OCI-LY1 (cell line): ENCODE results near the gene LTBP4.
"Not testable (repeated sequence)": the region's sequence is repeated elsewhere in the genome, so short reads cannot be mapped to it uniquely, and the experiment has no call there.

Source experiments
- H2AFZ ChIP-seq: fragments of 200-600 bp; sonication (generic), shearing (Covaris generic); 2 replicates; pipeline ENCODE4 v1.6.0; 2014; ENCODE audit warnings: antibody characterized with exemption, mild to moderate bottlenecking, low read length
- H3F3A ChIP-seq: fragments of 200-600 bp; sonication (generic), shearing (Covaris generic); 2 replicates; pipeline ENCODE4 v1.6.0; 2014; ENCODE audit warnings: mild to moderate bottlenecking, antibody characterized with exemption, low read length, moderate library complexity; ENCODE audit not compliant: insufficient read depth
- H3K27ac ChIP-seq: fragments of 200-600 bp; sonication (generic); 2 replicates; pipeline ENCODE4 v1.5.1; 2014; ENCODE audit warnings: low read length, mixed run types, mild to moderate bottlenecking, low read depth; ENCODE audit not compliant: poor library complexity, severe bottlenecking
- H3K27me3 ChIP-seq: fragments of 200-600 bp; sonication (generic); 2 replicates; pipeline ENCODE4 v1.6.0; 2014; ENCODE audit warnings: antibody characterized with exemption, mild to moderate bottlenecking, low read length, moderate library complexity; ENCODE audit not compliant: insufficient read depth
- H3K36me3 ChIP-seq: fragments of 200-600 bp; sonication (generic); 2 replicates; pipeline ENCODE4 v1.6.1; 2014; ENCODE audit warnings: mild to moderate bottlenecking, antibody characterized with exemption, low read length, moderate library complexity, mixed read lengths; ENCODE audit not compliant: insufficient read depth
- H3K4me1 ChIP-seq: fragments of 200-600 bp; sonication (generic); 2 replicates; pipeline ENCODE4 v1.5.1; 2014; ENCODE audit warnings: mild to moderate bottlenecking, low read length, moderate library complexity; ENCODE audit not compliant: insufficient read depth, severe bottlenecking
- H3K4me2 ChIP-seq: fragments of 200-600 bp; sonication (generic), shearing (Covaris generic); 2 replicates; pipeline ENCODE4 v1.6.1; 2014; ENCODE audit warnings: low read length
- H3K4me3 ChIP-seq: fragments of 200-600 bp; sonication (generic); 2 replicates; pipeline ENCODE4 v1.5.1; 2014; ENCODE audit warnings: low read length, low read depth, mild to moderate bottlenecking, mixed read lengths; ENCODE audit not compliant: poor library complexity, severe bottlenecking
- H3K79me2 ChIP-seq: fragments of 200-600 bp; shearing (Covaris generic); 2 replicates; pipeline ENCODE4 v1.6.1; 2016; ENCODE audit warnings: mixed run types, low read length, mixed read lengths; ENCODE audit not compliant: insufficient read depth
- H3K9ac ChIP-seq: fragments of 200-600 bp; sonication (generic), shearing (Covaris generic); 2 replicates; pipeline ENCODE4 v1.6.1; 2014; ENCODE audit warnings: mild to moderate bottlenecking, low read length, mixed read lengths
- H3K9me2 ChIP-seq: fragments of 200-600 bp; sonication (generic), shearing (Covaris generic); 2 replicates; pipeline ENCODE4 v1.6.1; 2014; ENCODE audit warnings: low read depth, mild to moderate bottlenecking, low read length, mixed read lengths
- H3K9me3 ChIP-seq: fragments of 200-600 bp; shearing (Covaris generic); 2 replicates; pipeline ENCODE4 v1.6.1; 2014; ENCODE audit warnings: low read length, mixed read lengths
- H4K20me1 ChIP-seq: fragments of 200-600 bp; sonication (generic), shearing (Covaris generic); 2 replicates; pipeline ENCODE4 v1.6.0; 2016; ENCODE audit warnings: mild to moderate bottlenecking, low read length; ENCODE audit not compliant: insufficient read depth
- CTCF ChIP-seq: fragments of 200-600 bp; sonication (generic), shearing (Covaris generic); IDR thresholded peaks from 2 replicates; pipeline ENCODE4 v1.5.1; 2017; ENCODE audit warnings: mild to moderate bottlenecking, antibody characterized with exemption, low read length, moderate library complexity, mixed read lengths
- EZH2 ChIP-seq: fragments of 200-600 bp; sonication (generic), shearing (Covaris generic); IDR thresholded peaks from 2 replicates; pipeline ENCODE4 v1.8.0; 2017; ENCODE audit warnings: borderline replicate concordance, mixed run types, mild to moderate bottlenecking, antibody characterized with exemption, low read length, moderate library complexity, mixed read lengths

LTBP4 gene

GRCh38 chr19:40589591-40590429 is 11.4 kb upstream of the LTBP4 start:
- no peaks in the 10 kb centered on the region for H3K79me2 ChIP-seq
- TF ChIP-seq EZH2 (no peak), CTCF (no peak)
- H3K27me3 ChIP-seq = no peaks in the 10 kb centered on the region
- no peaks in the 10 kb centered on the region for H3K9me2 ChIP-seq
- H3K36me3 ChIP-seq = peaks cover 22% of the 10 kb centered on the region
- no peaks in the 10 kb centered on the region for H3K9me3 ChIP-seq
- no peak overlapping the region for H3K4me2 ChIP-seq
- no peak overlapping the region for H3K9ac ChIP-seq
- no peaks in the 10 kb centered on the region for H3F3A ChIP-seq
- H3K4me3 ChIP-seq = no peak overlapping the region
- H4K20me1 ChIP-seq = no peaks in the 10 kb centered on the region
- H2AFZ ChIP-seq = no peak overlapping the region
- H3K4me1 ChIP-seq = peaks cover under 1% of the 10 kb centered on the region
- H3K27ac ChIP-seq = no peak overlapping the region

DNA sequence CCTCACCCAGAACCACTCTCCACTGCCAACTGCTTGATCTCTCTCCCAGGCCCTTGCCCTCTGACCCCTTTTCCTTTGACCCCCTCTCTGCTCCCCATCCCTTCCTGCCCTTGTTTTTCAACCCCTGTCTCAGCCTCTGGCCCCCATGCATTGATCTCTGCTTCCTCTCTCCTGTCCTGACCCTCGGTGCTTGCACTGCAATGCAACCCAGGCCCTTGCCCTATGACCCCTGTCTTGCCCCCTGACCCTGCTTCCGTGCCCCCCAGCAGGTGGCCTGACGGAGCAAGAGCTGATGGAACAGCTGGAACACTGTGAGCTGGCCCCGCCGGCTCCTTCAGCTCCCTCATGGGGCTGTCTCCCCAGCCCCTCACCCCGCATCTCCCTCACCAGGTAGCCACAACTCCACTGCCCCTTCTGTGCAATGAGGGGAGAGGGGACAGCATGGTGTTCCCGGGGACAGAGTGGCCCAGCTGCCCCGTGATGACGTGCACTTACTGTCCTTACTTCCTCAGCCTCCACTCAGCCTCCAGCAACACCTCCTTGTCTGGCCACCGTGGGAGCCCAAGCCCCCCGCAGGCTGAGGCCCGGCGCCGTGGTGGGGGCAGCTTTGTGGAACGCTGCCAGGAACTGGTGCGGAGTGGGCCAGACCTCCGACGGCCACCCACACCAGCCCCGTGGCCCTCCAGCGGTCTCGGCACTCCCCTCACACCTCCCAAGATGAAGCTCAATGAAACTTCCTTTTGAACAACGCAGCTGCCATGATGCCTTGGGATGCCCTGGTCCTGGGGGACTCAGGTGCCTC is 10.5 kb upstream of the LTBP4 start:
- no peaks in the 10 kb centered on the region for H3K79me2 ChIP-seq
- no peak overlapping the region for H3K9ac ChIP-seq
- H3K27ac ChIP-seq = no peak overlapping the region
- no peaks in the 10 kb centered on the region for H3K27me3 ChIP-seq
- no peak overlapping the region for H3K4me2 ChIP-seq
- H2AFZ ChIP-seq = no peak overlapping the region
- H3F3A ChIP-seq = no peaks in the 10 kb centered on the region
- H3K4me1 ChIP-seq = peaks cover 3% of the 10 kb centered on the region
- peaks cover 19% of the 10 kb centered on the region for H3K36me3 ChIP-seq
- TF ChIP-seq CTCF (no peak), EZH2 (no peak)
- H3K9me3 ChIP-seq = no peaks in the 10 kb centered on the region
- H3K9me2 ChIP-seq = no peaks in the 10 kb centered on the region
- no peaks in the 10 kb centered on the region for H4K20me1 ChIP-seq
- no peak overlapping the region for H3K4me3 ChIP-seq

DNA sequence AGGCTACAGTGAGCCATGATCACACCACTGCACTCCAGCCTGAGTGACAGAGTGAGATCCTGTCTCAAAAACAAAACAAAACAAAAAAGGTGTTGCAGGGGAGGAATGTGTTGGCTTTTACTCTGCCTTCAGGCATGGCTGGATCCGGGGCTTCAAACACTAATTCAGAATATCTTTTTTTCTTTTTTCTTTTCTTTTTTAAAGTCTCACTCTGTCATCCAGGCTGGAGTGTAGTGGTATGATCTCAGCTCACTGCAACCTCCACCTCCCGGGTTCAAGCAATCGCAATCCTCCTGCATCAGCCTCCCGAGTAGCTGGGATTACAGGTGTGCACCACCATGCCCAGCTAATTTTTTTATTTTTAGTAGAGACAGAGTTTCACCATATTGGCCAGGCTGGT is 9.4 kb upstream of the LTBP4 start:
- not testable (repeated sequence) for H3K4me3 ChIP-seq, H4K20me1 ChIP-seq, H2AFZ ChIP-seq, H3K4me2 ChIP-seq, H3K9ac ChIP-seq, H3K4me1 ChIP-seq, H3F3A ChIP-seq, H3K9me2 ChIP-seq, H3K27me3 ChIP-seq, H3K79me2 ChIP-seq, H3K27ac ChIP-seq, H3K9me3 ChIP-seq
- H3K36me3 ChIP-seq = peaks cover 16% of the 10 kb centered on the region
